Type B pancreatic cell (in vitro differentiated cells): ENCODE results near the gene DDAH1. TPM values are rescaled to one million over a fixed set of nuclear protein-coding genes. Genes with fewer than 3 reads are reported as not detected.

Experiments used
- DNase-seq: peaks from one replicate; pipeline ENCODE4 v3.0.0; 2021; ENCODE audit warnings: mixed read lengths; ENCODE audit not compliant: unreplicated experiment; ENCODE audit errors: extremely low spot score
- H3K27ac Mint-ChIP-seq: 2 replicates; pipeline ENCODE4 v1.8.0; 2021; ENCODE audit warnings: mild to moderate bottlenecking, mixed read lengths
- H3K27me3 Mint-ChIP-seq: 2 replicates; pipeline ENCODE4 v1.8.0; 2021; ENCODE audit warnings: mixed read lengths
- H3K36me3 Mint-ChIP-seq: 2 replicates; pipeline ENCODE4 v1.8.0; 2021; ENCODE audit warnings: mixed read lengths
- H3K4me1 Mint-ChIP-seq: one replicate; pipeline ENCODE4 v1.8.0; 2021; ENCODE audit warnings: mixed read lengths; ENCODE audit not compliant: unreplicated experiment
- H3K4me3 Mint-ChIP-seq: 2 replicates; pipeline ENCODE4 v1.8.0; 2021; ENCODE audit warnings: mild to moderate bottlenecking, mixed read lengths
- H3K9me3 Mint-ChIP-seq: 2 replicates; pipeline ENCODE4 v1.8.0; 2021; ENCODE audit warnings: mixed read lengths
- CTCF ChIP-seq: fragments of 200-600 bp; sonication (generic); conservative IDR thresholded peaks from 2 replicates; pipeline ENCODE4 v1.5.0; 2021; ENCODE audit warnings: antibody characterized with exemption, mild to moderate bottlenecking
- total RNA-seq: library from RNA; stranded (reverse); gene quantifications from 2 replicates; pipeline ENCODE4 v1.2.1, GENCODE V29; 2021; ENCODE audit warnings: low replicate concordance

The DDAH1 gene
- total RNA-seq, 1 donor from 2014 or later: 28.6 TPM

- TF ChIP-seq CTCF: no peak
- Mint-ChIP-seq H3K27me3 (no peaks in the 10 kb centered on the region), H3K27ac (no peak overlapping the region), H3K4me1 (peaks cover 4% of the 10 kb centered on the region), H3K36me3 (peaks cover 37% of the 10 kb centered on the region), H3K4me3 (no peak overlapping the region), H3K9me3 (no peaks in the 10 kb centered on the region)
- no peak for DNase-seq
These were observed 196.0 kb downstream of the DDAH1 start for GRCh38 chr1:85268801-85269585.

Other genes with a start within 250 kb of the DDAH1 start
- 24.9 and 31.2 TPM in 2 replicates for gene C1orf52, start 205.5 kb downstream of the DDAH1 start, total RNA-seq
- gene BCL10, start 188.5 kb downstream of the DDAH1 start, total RNA-seq: 25.0 and 34.7 TPM in 2 replicates
- 53.7 and 136 TPM in 2 replicates for gene CCN1, start 115.6 kb upstream of the DDAH1 start, total RNA-seq
- gene ZNHIT6, start 243.3 kb upstream of the DDAH1 start, total RNA-seq: 15.2 and 19.3 TPM in 2 replicates